Measurements from ENCODE around the gene NCS1.

NCS1 gene

GRCh38 chr9:130284249-130284625, 112.0 kb downstream of the NCS1 start (continued):
- TF ChIP-seq PRDM6 (tag by site-specific recombination; IDR thresholded peaks at IDR 0.05): no peak
- TF ChIP-seq ZNF394 (tag by site-specific recombination; IDR thresholded peaks at IDR 0.05; ENCODE audit: borderline replicate concordance): no peak
- no peak for TF ChIP-seq GFI1B (tag by site-specific recombination; IDR thresholded peaks at IDR 0.05)
- no peak for TF ChIP-seq ZNF654 (tag by site-specific recombination; IDR thresholded peaks at IDR 0.05; ENCODE audit: low read depth)
- no peak for TF ChIP-seq ZNF146 (tag by site-specific recombination; IDR thresholded peaks at IDR 0.05)
- no peak for TF ChIP-seq ZNF302 (tag by site-specific recombination; IDR thresholded peaks at IDR 0.05; ENCODE audit: low read depth)

- CTCF ChIA-PET: no interaction called here
- Histone ChIP-seq H3K27ac (ENCODE audit: extremely low read depth, low read depth, low read length) (no peak overlapping the region), H3K9me3 (ENCODE audit: control insufficient read depth, insufficient read depth, low read depth, low read length) (no peaks in the 10 kb centered on the region), H3K36me3 (ENCODE audit: control insufficient read depth in 2 of 2, insufficient read depth in 1 of 2, low read length in 2 of 2) (no peaks in the 10 kb centered on the region), H3K4me1 (ENCODE audit: control insufficient read depth, insufficient read depth, low read length) (peaks cover 8% of the 10 kb centered on the region), H3K4me3 (ENCODE audit: low read depth, low read length) (no peak overlapping the region)
- POLR2A ChIA-PET: no interaction called here
- TF ChIP-seq ZNF37A (tag by site-specific recombination; IDR thresholded peaks at IDR 0.05): no peak
- TF ChIP-seq ZBTB17 (tag by site-specific recombination; IDR thresholded peaks at IDR 0.05): no peak
- no peak for TF ChIP-seq ZNF214 (tag by site-specific recombination; IDR thresholded peaks at IDR 0.05; ENCODE audit: borderline replicate concordance)
Observed at GRCh38 chr9:130284690-130285089, 112.5 kb downstream of the NCS1 start.

- CTCF ChIA-PET: no interaction called here
Observed at GRCh38 chr9:130285271-130285670, 113.1 kb downstream of the NCS1 start.

GRCh38 chr9:130286072-130286770, 114.0 kb downstream of the NCS1 start:
- Histone ChIP-seq H3K9me3 (ENCODE audit: control insufficient read depth, insufficient read depth, low read depth, low read length) (no peaks in the 10 kb centered on the region), H3K4me1 (ENCODE audit: control insufficient read depth, insufficient read depth, low read length) (peaks cover 8% of the 10 kb centered on the region), H3K4me3 (ENCODE audit: low read depth, low read length) (no peak overlapping the region), H3K27ac (ENCODE audit: extremely low read depth, low read depth, low read length) (no peak overlapping the region), H3K36me3 (ENCODE audit: control insufficient read depth in 2 of 2, insufficient read depth in 1 of 2, low read length in 2 of 2) (no peaks in the 10 kb centered on the region)
- ChIA-PET POLR2A (interaction anchor here (0.6 kb wide), 1 partner anchor 48 kb away, joined by 3 read pairs; no protein-coding TSS in a partner anchor), CTCF (no interaction called here)
- TF ChIP-seq ZNF266 (tag by site-specific recombination; IDR thresholded peaks at IDR 0.05; ENCODE audit: low read depth) (no peak), ZFHX2 (tag by site-specific recombination; conservative IDR thresholded peaks at IDR 0.05) (no peak), SCRT1 (tag by site-specific recombination; IDR thresholded peaks at IDR 0.05; ENCODE audit: borderline replicate concordance) (0 out of 2 replicates have a peak, but pooled peaks have one; percentile 18)

More at GRCh38 chr9:130285271-130285670, 113.1 kb downstream of the NCS1 start:
- POLR2A ChIA-PET: interaction anchor here (0.6 kb wide), 1 partner anchor 49 kb away, joined by 3 read pairs; no protein-coding TSS in a partner anchor
- H3K9me3 ChIP-seq (ENCODE audit: control insufficient read depth, insufficient read depth, low read depth, low read length): no peaks in the 10 kb centered on the region
- H3K27ac ChIP-seq (ENCODE audit: extremely low read depth, low read depth, low read length): no peak overlapping the region
- H3K36me3 ChIP-seq (ENCODE audit: control insufficient read depth in 2 of 2, insufficient read depth in 1 of 2, low read length in 2 of 2): no peaks in the 10 kb centered on the region
- no peak for TF ChIP-seq ZNF776 (tag by site-specific recombination; IDR thresholded peaks at IDR 0.05; ENCODE audit: borderline replicate concordance)
- TF ChIP-seq ZBTB17 (tag by site-specific recombination; IDR thresholded peaks at IDR 0.05): no peak
- TF ChIP-seq ZNF510 (tag by site-specific recombination; IDR thresholded peaks at IDR 0.05; ENCODE audit: insufficient replicate concordance): no peak
- TF ChIP-seq ZNF114 (tag by site-specific recombination; IDR thresholded peaks at IDR 0.05): no peak
- no peak for TF ChIP-seq ZNF830 (tag by site-specific recombination; IDR thresholded peaks at IDR 0.05; ENCODE audit: low read depth)
- TF ChIP-seq SP7 (tag by site-specific recombination; IDR thresholded peaks at IDR 0.05): no peak
- TF ChIP-seq ZEB2 (tag by site-specific recombination; IDR thresholded peaks at IDR 0.05): no peak
- H3K4me3 ChIP-seq (ENCODE audit: low read depth, low read length): no peak overlapping the region
- peaks cover 8% of the 10 kb centered on the region for H3K4me1 ChIP-seq (ENCODE audit: control insufficient read depth, insufficient read depth, low read length)
